NCI-H748 (cell line): Measurements from ENCODE around the gene ANKMY1.
"Not testable (repeated sequence)": the region's sequence is repeated elsewhere in the genome, so short reads cannot be mapped to it uniquely, and the experiment has no call there.

Experiments
- DNase-seq: peaks from one replicate; lab custom pipeline; 2025; ENCODE audit not compliant: unreplicated experiment; lab: John Stamatoyannopoulos, UW

Gene ANKMY1

GRCh38 chr2:240556553-240557100, 1.2 kb downstream of the ANKMY1 start:
- peak; percentile 62 for DNase-seq

- no peak for DNase-seq
These were observed 2.1 kb downstream of the ANKMY1 start for GRCh38 chr2:240555541-240556250.

- DNase-seq, result no peak
These were observed 2.9 kb downstream of the ANKMY1 start for GRCh38 chr2:240554767-240555493.

- no peak for DNase-seq
These were observed 3.8 kb downstream of the ANKMY1 start for GRCh38 chr2:240553956-240554480.

GRCh38 chr2:240551811-240552210, 6.0 kb downstream of the ANKMY1 start:
- no peak for DNase-seq

- DNase-seq, result no peak
These were observed 6.5 kb downstream of the ANKMY1 start for GRCh38 chr2:240551288-240551687.

GRCh38 chr2:240539906-240540305, 17.9 kb downstream of the ANKMY1 start:
- DNase-seq, result no peak

- not testable (repeated sequence) for DNase-seq
These were observed 18.7 kb downstream of the ANKMY1 start for GRCh38 chr2:240539101-240539500.

GRCh38 chr2:240538031-240538780, 19.6 kb downstream of the ANKMY1 start:
- no peak for DNase-seq

GRCh38 chr2:240532031-240532775, 25.6 kb downstream of the ANKMY1 start:
- no peak for DNase-seq

- DNase-seq, result no peak
These were observed 26.8 kb downstream of the ANKMY1 start for GRCh38 chr2:240531038-240531437.

- no peak for DNase-seq
These were observed 27.6 kb downstream of the ANKMY1 start for GRCh38 chr2:240530181-240530580.

GRCh38 chr2:240529344-240529999, 28.3 kb downstream of the ANKMY1 start:
- DNase-seq, result no peak

- no peak for DNase-seq
These were observed 29.3 kb downstream of the ANKMY1 start for GRCh38 chr2:240528406-240529040.

- DNase-seq, result no peak
These were observed 30.5 kb downstream of the ANKMY1 start for GRCh38 chr2:240527153-240527750.

- DNase-seq, result no peak
These were observed 31.3 kb downstream of the ANKMY1 start for GRCh38 chr2:240526521-240526920.

GRCh38 chr2:240525802-240526201, 32.0 kb downstream of the ANKMY1 start:
- no peak for DNase-seq

- DNase-seq, result no peak
These were observed 32.6 kb downstream of the ANKMY1 start for GRCh38 chr2:240524963-240525718.
